ENCODE results near the gene COG6. TPM values are rescaled to one million over a fixed set of nuclear protein-coding genes. Genes with fewer than 3 reads are reported as not detected.

COG6 gene
- total RNA-seq, 1 experiment from 2014 or later = 23.7 TPM

GRCh38 chr13:39740761-39741160, 85.3 kb downstream of the COG6 start:
- no peak overlapping the region for H3K27ac Mint-ChIP-seq (ENCODE audit: unreplicated experiment)
- H3K4me1 Mint-ChIP-seq (ENCODE audit: low read depth, unreplicated experiment) = no peaks in the 10 kb centered on the region
- no peak for DNase-seq
- CTCF ChIA-PET = no interaction called here
- intact Hi-C loops (cut with micrococcal nuclease; ENCODE audit: unreplicated experiment) = no loop called here
- no TSS peak for BruUV-seq (replicated peaks)
- no peaks in the 10 kb centered on the region for H3K36me3 Mint-ChIP-seq (ENCODE audit: insufficient read depth, unreplicated experiment)
- no peak for TF ChIP-seq CTCF (IDR thresholded peaks at IDR 0.05; ENCODE audit: unreplicated experiment)
- no peak overlapping the region for H3K4me3 Mint-ChIP-seq (ENCODE audit: low read depth, unreplicated experiment)
- H3K9me3 Mint-ChIP-seq (ENCODE audit: low read depth, unreplicated experiment) = peaks cover 8% of the 10 kb centered on the region
- H3K27me3 Mint-ChIP-seq (ENCODE audit: unreplicated experiment) = no peaks in the 10 kb centered on the region

GRCh38 chr13:39748961-39749360, 93.5 kb downstream of the COG6 start:
- Mint-ChIP-seq H3K27me3 (ENCODE audit: unreplicated experiment) (no peaks in the 10 kb centered on the region), H3K27ac (ENCODE audit: unreplicated experiment) (no peak overlapping the region), H3K4me1 (ENCODE audit: low read depth, unreplicated experiment) (no peaks in the 10 kb centered on the region), H3K36me3 (ENCODE audit: insufficient read depth, unreplicated experiment) (no peaks in the 10 kb centered on the region), H3K9me3 (ENCODE audit: low read depth, unreplicated experiment) (no peaks in the 10 kb centered on the region), H3K4me3 (ENCODE audit: low read depth, unreplicated experiment) (no peak overlapping the region)
- TF ChIP-seq CTCF (IDR thresholded peaks at IDR 0.05; ENCODE audit: unreplicated experiment) = no peak
- BruUV-seq (replicated peaks) = no TSS peak
- intact Hi-C loops (cut with micrococcal nuclease; ENCODE audit: unreplicated experiment) = no loop called here
- no peak for DNase-seq
- CTCF ChIA-PET = no interaction called here

- no peaks in the 10 kb centered on the region for H3K9me3 Mint-ChIP-seq (ENCODE audit: low read depth, unreplicated experiment)
- TF ChIP-seq CTCF (IDR thresholded peaks at IDR 0.05; ENCODE audit: unreplicated experiment) = no peak
- H3K4me3 Mint-ChIP-seq (ENCODE audit: low read depth, unreplicated experiment) = no peak overlapping the region
- H3K4me1 Mint-ChIP-seq (ENCODE audit: low read depth, unreplicated experiment) = no peaks in the 10 kb centered on the region
- intact Hi-C loops (cut with micrococcal nuclease; ENCODE audit: unreplicated experiment) = no loop called here
- CTCF ChIA-PET = no interaction called here
- no peak overlapping the region for H3K27ac Mint-ChIP-seq (ENCODE audit: unreplicated experiment)
- no peaks in the 10 kb centered on the region for H3K36me3 Mint-ChIP-seq (ENCODE audit: insufficient read depth, unreplicated experiment)
- DNase-seq = no peak
- BruUV-seq (replicated peaks) = no TSS peak
- no peaks in the 10 kb centered on the region for H3K27me3 Mint-ChIP-seq (ENCODE audit: unreplicated experiment)
Observed at GRCh38 chr13:39749528-39749927, 94.1 kb downstream of the COG6 start.

- intact Hi-C loops (cut with micrococcal nuclease; ENCODE audit: unreplicated experiment) = no loop called here
- H3K9me3 Mint-ChIP-seq (ENCODE audit: low read depth, unreplicated experiment) = no peaks in the 10 kb centered on the region
- no peaks in the 10 kb centered on the region for H3K4me1 Mint-ChIP-seq (ENCODE audit: low read depth, unreplicated experiment)
- no peak overlapping the region for H3K27ac Mint-ChIP-seq (ENCODE audit: unreplicated experiment)
- H3K4me3 Mint-ChIP-seq (ENCODE audit: low read depth, unreplicated experiment) = no peak overlapping the region
- CTCF ChIA-PET = no interaction called here
- TF ChIP-seq CTCF (IDR thresholded peaks at IDR 0.05; ENCODE audit: unreplicated experiment) = no peak
- no peak for DNase-seq
- H3K27me3 Mint-ChIP-seq (ENCODE audit: unreplicated experiment) = no peaks in the 10 kb centered on the region
- BruUV-seq (replicated peaks) = no TSS peak
- no peaks in the 10 kb centered on the region for H3K36me3 Mint-ChIP-seq (ENCODE audit: insufficient read depth, unreplicated experiment)
Observed at GRCh38 chr13:39751805-39752204, 96.3 kb downstream of the COG6 start.

- no TSS peak for BruUV-seq (replicated peaks)
- intact Hi-C loops (cut with micrococcal nuclease; ENCODE audit: unreplicated experiment) = no loop called here
- CTCF ChIA-PET = no interaction called here
- TF ChIP-seq CTCF (IDR thresholded peaks at IDR 0.05; ENCODE audit: unreplicated experiment) = no peak
- DNase-seq = no peak
- H3K9me3 Mint-ChIP-seq (ENCODE audit: low read depth, unreplicated experiment) = no peaks in the 10 kb centered on the region
- no peaks in the 10 kb centered on the region for H3K36me3 Mint-ChIP-seq (ENCODE audit: insufficient read depth, unreplicated experiment)
- H3K27me3 Mint-ChIP-seq (ENCODE audit: unreplicated experiment) = no peaks in the 10 kb centered on the region
- H3K27ac Mint-ChIP-seq (ENCODE audit: unreplicated experiment) = no peak overlapping the region
- no peaks in the 10 kb centered on the region for H3K4me1 Mint-ChIP-seq (ENCODE audit: low read depth, unreplicated experiment)
- H3K4me3 Mint-ChIP-seq (ENCODE audit: low read depth, unreplicated experiment) = no peak overlapping the region
Observed at GRCh38 chr13:39760521-39760920, 105.1 kb downstream of the COG6 start.

All from Calu3 (cell line).